HUDEP-2 (cell line): ENCODE measurements around the gene MORN4.
A peak's percentile ranks its signal among the peaks of the same experiment; 100 is the strongest.
"Not testable (repeated sequence)": the region's sequence is repeated elsewhere in the genome, so short reads cannot be mapped to it uniquely, and the experiment has no call there.

Experiments
- DNase-seq, 76 experiments: peaks; one replicate each; lab custom pipeline; 2025; ENCODE audit not compliant: unreplicated experiment in 76 of 76; lab: John Stamatoyannopoulos, UW

The MORN4 gene

GRCh38 chr10:97642471-97643159 is 9.3 kb upstream of the MORN4 start:
- DNase-seq, result not testable (repeated sequence)

GRCh38 chr10:97640868-97641811 is 7.8 kb upstream of the MORN4 start:
- DNase-seq, result peak in 29 of 76 experiments; percentile 3 to 57 (median 18)

GRCh38 chr10:97640174-97640867 is 7.0 kb upstream of the MORN4 start, which contains the start of gene PI4K2A:
Gene PI4K2A, plus strand, starts transcription at chr10:97640671. Its CDS starts 72 bp downstream, at chr10:97640743.
- peak in 75 of 76 experiments; percentile 46 to 99 (median 98) for DNase-seq

DNA sequence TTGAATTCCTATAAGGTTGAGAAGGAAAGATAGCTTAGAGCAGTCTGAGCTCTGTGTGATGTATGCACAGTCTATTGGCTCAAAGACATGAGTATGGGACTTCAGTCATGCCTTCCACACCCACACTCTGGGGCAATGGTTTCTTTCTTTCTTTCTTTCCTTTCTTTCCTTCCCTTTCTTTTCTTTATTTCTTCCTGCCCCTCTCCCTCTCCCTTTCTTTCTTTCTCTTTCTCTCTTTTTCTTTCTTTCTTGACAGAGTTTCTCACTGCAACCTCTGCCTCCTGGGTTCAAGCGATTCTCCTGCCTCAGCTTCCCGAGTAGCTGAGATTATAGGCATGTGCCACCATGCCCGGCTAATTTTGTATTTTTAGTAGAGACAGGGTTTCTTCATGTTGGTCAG is 5.8 kb upstream of the MORN4 start:
- DNase-seq, result not testable (repeated sequence)

GRCh38 chr10:97635577-97635976 is 2.3 kb upstream of the MORN4 start:
- DNase-seq, result no peak

DNA sequence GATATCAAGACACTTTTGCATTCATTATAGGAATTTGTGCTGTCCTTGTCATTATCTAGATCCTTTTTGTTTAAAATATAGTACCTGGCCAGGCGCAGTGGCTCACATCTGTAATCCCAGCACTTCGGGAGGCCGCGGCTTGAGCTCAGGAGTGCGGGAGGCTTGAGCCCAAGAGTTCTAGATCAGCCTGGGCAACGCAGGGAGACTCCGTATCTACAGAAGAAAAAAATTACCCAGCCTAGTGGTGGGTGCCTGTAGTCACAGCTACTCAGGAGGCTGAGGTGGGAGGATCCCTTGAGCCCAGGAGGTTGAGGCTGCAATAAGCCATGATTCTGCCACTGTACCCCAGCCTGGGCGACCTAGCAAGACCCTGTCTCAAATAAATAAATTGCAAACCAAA is 621 bp upstream of the MORN4 start:
- peak in 32 of 76 experiments; percentile 10 to 64 (median 36) for DNase-seq

DNA sequence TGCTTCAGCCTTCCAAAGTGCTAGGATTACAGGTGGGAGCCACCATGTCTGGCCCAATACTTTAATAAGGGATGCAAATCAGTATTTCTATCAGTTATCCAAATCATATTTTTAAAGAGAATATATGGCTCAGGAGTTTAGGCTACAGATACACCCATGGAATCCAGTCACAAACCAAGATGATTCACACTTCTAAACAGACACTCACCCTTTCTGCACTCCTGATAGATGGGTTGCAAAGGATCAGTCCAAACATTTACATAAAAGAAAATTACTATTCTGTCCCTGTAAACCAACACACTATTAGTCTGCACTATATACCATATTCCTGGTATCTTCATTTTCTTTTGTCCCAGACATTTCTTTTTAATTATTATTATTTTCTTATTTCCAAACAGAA is 2.2 kb downstream of the MORN4 start:
- no peak for DNase-seq

DNA sequence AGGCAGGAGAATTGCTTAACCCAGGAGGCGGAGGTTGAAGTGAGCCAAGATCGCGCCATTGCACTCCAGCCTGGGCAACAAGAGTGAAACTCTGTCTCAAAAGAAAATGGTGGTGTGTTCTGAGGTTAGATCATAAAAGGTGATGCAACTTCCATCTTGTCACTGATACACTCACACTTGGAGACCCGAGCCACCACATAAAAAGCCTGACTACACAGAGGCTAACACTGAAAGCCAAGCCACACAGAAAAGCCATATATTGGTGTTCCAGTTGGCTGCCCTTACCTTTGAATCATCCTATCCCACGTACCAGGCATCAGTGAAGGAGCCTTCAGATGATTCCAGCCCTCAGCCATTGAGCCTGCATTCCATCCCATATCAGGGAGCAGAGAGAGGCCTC is 4.0 kb downstream of the MORN4 start:
- DNase-seq, result no peak

DNA sequence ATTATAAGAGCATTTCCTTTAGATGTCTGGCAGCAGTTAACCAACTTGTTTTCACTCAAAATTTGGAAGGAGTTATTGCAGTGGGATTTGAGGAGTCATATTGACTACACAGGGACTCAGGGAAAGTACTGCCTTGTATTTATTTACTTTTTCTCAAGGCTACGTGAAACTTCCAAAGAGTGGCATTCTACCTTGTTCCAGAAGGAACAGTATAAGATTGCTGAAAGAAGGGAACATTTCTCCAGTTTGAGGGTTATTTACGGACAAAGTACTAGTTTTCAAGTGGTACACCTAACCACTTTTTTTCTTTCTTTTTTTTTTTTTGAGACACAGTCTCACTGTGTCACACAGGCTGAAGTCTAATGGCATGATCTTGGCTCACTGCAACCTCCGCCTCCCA is 5.1 kb downstream of the MORN4 start:
- no peak for DNase-seq

DNA sequence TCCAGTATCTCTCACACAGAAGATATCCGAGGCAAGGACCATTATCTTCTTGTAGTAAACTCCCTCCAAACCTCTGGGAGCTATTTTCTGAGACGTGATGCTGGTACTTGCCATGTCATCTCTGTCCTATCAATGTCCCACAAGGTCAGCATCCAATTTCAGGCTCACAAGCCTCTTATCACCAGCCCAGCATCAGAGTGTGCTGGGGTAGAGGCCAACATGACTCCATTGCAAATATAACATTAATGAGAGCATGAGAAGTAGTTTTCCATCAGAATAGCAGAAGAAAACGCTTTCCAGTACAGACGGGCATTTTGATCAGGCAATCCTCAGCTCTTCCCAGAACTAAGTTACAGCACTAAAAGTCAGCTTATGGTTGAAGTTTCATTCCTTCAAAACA is 5.6 kb downstream of the MORN4 start:
- DNase-seq, result peak in 43 of 76 experiments; percentile 5 to 70 (median 37)

DNA sequence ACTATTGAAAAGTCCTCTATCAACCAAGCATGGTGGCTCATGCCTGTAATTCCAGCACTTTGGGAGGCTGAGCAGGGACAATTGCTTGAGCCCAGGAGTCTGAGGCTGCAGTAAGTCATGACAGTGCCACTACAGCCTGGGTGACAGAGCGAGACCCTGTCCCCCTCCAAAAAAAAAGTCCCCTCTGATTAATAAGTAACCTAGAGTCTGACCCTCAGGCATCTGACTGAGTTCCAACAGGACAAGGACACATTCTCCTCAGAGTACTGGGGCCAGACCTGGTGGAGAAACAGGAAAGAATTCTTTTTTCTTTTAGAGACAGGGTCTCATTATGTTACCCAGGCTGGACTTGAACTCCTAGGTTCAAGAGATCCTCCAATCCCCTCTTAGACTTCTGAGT is 10.0 kb downstream of the MORN4 start:
- DNase-seq, result no peak

DNA sequence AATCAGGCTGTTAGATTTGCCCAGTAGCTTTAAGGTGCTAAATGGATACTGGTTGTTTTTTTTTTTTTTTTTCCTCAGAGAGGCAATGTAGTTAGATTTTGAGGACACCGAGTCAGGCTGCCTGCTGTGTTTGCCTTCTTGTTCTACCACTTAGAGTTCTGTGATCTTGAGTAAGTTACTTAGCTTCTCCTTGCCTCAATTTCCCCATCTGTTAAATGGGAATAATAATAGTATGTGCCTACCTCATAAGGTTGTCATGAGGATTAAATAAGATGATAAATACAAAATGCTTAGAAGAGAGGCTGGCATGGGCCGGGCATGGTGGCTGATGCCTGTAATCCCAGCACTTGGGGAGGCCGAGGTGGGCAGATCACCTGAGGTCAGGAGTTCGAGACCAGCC is 14.6 kb downstream of the MORN4 start:
- no peak for DNase-seq

DNA sequence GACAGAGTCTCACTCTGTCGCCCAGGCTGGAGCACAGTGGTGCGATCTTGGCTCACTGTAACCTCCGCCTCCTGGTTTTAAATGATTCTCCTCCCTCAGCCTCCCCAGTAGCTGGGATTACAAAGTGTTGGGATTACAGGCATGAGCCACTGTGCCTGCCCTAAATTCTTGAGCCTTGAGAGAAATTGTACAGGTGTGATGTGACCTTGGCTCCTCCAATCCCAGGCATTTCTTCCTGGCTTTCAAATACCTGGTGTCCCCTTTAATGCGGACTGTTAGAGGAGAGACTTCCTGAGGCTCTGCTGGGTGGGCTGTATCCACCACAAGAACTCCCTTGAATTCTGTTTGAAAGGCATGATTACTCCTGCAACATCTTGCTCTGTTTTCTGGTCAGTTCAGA is 15.0 kb downstream of the MORN4 start:
- DNase-seq, result no peak

GRCh38 chr10:97612386-97612785 is 20.9 kb downstream of the MORN4 start:
- DNase-seq, result peak in 40 of 76 experiments; percentile 3 to 68 (median 37)

DNA sequence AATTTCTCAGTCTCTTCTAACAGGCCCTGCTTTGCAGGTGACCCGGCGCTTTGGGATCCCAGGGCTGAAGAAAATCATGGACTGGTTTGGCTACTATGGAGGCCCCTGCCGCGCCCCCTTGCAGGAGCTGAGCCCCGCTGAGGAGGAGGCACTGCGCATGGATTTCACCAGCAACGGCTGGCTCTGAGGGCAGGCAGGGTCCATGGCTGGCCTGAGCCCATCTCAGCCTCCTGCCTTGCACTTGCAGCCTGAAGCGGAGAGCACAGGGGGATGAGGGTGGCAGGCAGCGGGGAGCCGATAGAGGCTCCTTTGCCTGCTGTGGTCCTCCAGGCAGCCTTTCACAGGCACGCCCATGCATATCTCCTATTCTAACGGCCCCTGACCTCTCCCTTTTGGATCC is 21.8 kb downstream of the MORN4 start:
- DNase-seq, result peak in 21 of 76 experiments; percentile 2 to 40 (median 14)

DNA sequence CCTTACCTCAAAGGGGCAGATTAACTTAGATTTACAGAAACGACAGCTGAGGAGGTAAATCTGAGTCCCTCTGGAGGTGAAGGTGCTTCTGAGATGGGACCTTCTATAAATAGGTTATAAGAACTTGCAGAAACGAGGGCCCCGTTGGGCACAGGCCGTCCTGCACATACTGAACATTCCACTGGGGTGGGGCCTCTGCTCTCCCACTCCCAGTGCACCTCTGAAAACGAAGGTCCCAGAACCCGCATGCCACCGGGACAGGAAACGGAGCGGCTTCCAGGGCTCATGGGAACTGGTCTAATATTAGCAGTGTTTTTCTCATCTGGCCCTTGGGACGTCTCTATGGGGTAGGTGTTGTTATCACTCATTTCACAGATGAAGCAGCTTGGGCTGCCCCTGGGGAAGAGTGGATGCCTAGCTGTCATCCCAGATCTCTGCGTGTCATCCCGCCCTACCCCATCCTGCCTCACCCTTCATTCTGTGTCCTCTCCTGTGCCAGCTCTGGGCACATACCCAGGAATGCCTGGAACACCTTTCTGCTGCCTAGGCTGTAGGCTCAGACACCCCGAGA is 24.2 kb downstream of the MORN4 start:
- no peak for DNase-seq

- DNase-seq, result no peak
These were observed 26.1 kb downstream of the MORN4 start for GRCh38 chr10:97607095-97607636.

- no peak for DNase-seq
These were observed 31.8 kb downstream of the MORN4 start for GRCh38 chr10:97601268-97602215.

DNA sequence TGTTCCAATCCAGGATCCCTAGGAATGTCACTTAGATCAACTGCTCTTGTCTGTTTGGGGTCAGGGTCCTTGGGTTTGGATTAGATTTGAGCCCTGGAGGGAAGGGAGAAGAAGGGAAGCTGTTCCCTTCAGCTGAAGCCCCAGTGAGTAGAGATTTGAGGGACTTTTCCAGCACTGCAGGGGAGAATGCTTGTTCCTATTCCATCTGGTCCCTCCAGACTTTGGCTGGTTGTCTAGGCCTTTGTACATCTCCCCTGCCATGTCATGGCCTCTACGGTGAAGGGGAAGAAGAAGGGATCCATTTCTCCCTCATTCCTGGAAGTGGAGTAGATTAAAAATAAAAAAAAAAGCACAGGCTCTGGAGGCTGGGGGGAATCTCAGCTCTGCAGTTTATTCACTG is 32.7 kb downstream of the MORN4 start:
- no peak for DNase-seq
